ENCODE data around the gene BCAT1. TPM values are rescaled to one million over a fixed set of nuclear protein-coding genes. Genes with fewer than 3 reads are reported as not detected.

BCAT1 gene
- total and polyA plus RNA-seq, 2 donors from 2014 or later, result 1.3 to 15.5 TPM

GRCh38 chr12:24909667-24910066 lies 39.2 kb downstream of the BCAT1 start:
- H3K27ac ChIP-seq (ENCODE audit: low read depth in 2 of 2, low read length in 2 of 2), result no peak overlapping the region
- H3K4me1 ChIP-seq (ENCODE audit: control insufficient read depth in 2 of 3, insufficient read depth in 2 of 3, low read depth in 1 of 3, low read length in 3 of 3), result no peaks in the 10 kb centered on the region
- H3K9ac ChIP-seq (ENCODE audit: low read length in 3 of 3), result no peak overlapping the region
- H3K27me3 ChIP-seq (ENCODE audit: control insufficient read depth, insufficient read depth, low read length), result no peaks in the 10 kb centered on the region
- no peak overlapping the region for H3K4me3 ChIP-seq (ENCODE audit: low read length in 3 of 3)
- H3K36me3 ChIP-seq (ENCODE audit: control insufficient read depth in 2 of 3, insufficient read depth in 3 of 3, low read length in 3 of 3), result no peaks in the 10 kb centered on the region
- no peak for FAIRE-seq
- DNase-seq, result peak in 1 of 5 donors; percentile 21
- no peaks in the 10 kb centered on the region for H3K9me3 ChIP-seq (ENCODE audit: control insufficient read depth in 2 of 3, insufficient read depth in 1 of 3, low read length in 3 of 3)
- intact Hi-C loops (cut with DNase I), result no loop called here
- no peak for TF ChIP-seq CTCF (IDR thresholded peaks at IDR 0.05; ENCODE audit: borderline replicate concordance, extremely low read depth, insufficient read depth)

- no peaks in the 10 kb centered on the region for H3K9me3 ChIP-seq (ENCODE audit: control insufficient read depth in 2 of 3, insufficient read depth in 1 of 3, low read length in 3 of 3)
- no peaks in the 10 kb centered on the region for H3K4me1 ChIP-seq (ENCODE audit: control insufficient read depth in 2 of 3, insufficient read depth in 2 of 3, low read depth in 1 of 3, low read length in 3 of 3)
- no peak overlapping the region for H3K27ac ChIP-seq (ENCODE audit: low read depth in 2 of 2, low read length in 2 of 2)
- no peak for TF ChIP-seq CTCF (IDR thresholded peaks at IDR 0.05; ENCODE audit: borderline replicate concordance, extremely low read depth, insufficient read depth)
- peaks cover 2% of the 10 kb centered on the region for H3K27me3 ChIP-seq (ENCODE audit: control insufficient read depth, insufficient read depth, low read length)
- intact Hi-C loops (cut with DNase I), result no loop called here
- H3K9ac ChIP-seq (ENCODE audit: low read length in 3 of 3), result no peak overlapping the region
- no peak for DNase-seq
- FAIRE-seq, result no peak
- H3K4me3 ChIP-seq (ENCODE audit: low read length in 3 of 3), result no peak overlapping the region
- H3K36me3 ChIP-seq (ENCODE audit: control insufficient read depth in 2 of 3, insufficient read depth in 3 of 3, low read length in 3 of 3), result no peaks in the 10 kb centered on the region
Measured at GRCh38 chr12:24907464-24907863, 41.4 kb downstream of the BCAT1 start.

GRCh38 chr12:24906141-24906540 lies 42.8 kb downstream of the BCAT1 start:
- Histone ChIP-seq H3K27me3 (ENCODE audit: control insufficient read depth, insufficient read depth, low read length) (peaks cover 8% of the 10 kb centered on the region), H3K4me3 (ENCODE audit: low read length in 3 of 3) (no peak overlapping the region), H3K27ac (ENCODE audit: low read depth in 2 of 2, low read length in 2 of 2) (no peak overlapping the region), H3K9ac (ENCODE audit: low read length in 3 of 3) (no peak overlapping the region), H3K9me3 (ENCODE audit: control insufficient read depth in 2 of 3, insufficient read depth in 1 of 3, low read length in 3 of 3) (no peaks in the 10 kb centered on the region), H3K36me3 (ENCODE audit: control insufficient read depth in 2 of 3, insufficient read depth in 3 of 3, low read length in 3 of 3) (no peaks in the 10 kb centered on the region), H3K4me1 (ENCODE audit: control insufficient read depth in 2 of 3, insufficient read depth in 2 of 3, low read depth in 1 of 3, low read length in 3 of 3) (no peaks in the 10 kb centered on the region)
- intact Hi-C loops (cut with DNase I), result no loop called here
- no peak for DNase-seq
- FAIRE-seq, result no peak
- no peak for TF ChIP-seq CTCF (IDR thresholded peaks at IDR 0.05; ENCODE audit: borderline replicate concordance, extremely low read depth, insufficient read depth)

GRCh38 chr12:24905431-24905830 lies 43.5 kb downstream of the BCAT1 start:
- no peak for TF ChIP-seq CTCF (IDR thresholded peaks at IDR 0.05; ENCODE audit: borderline replicate concordance, extremely low read depth, insufficient read depth)
- Histone ChIP-seq H3K27ac (ENCODE audit: low read depth in 2 of 2, low read length in 2 of 2) (no peak overlapping the region), H3K27me3 (ENCODE audit: control insufficient read depth, insufficient read depth, low read length) (peaks cover 8% of the 10 kb centered on the region)

More at GRCh38 chr12:24905431-24905830, 43.5 kb downstream of the BCAT1 start:
- H3K9me3 ChIP-seq (ENCODE audit: control insufficient read depth in 2 of 3, insufficient read depth in 1 of 3, low read length in 3 of 3), result no peaks in the 10 kb centered on the region
- no peak overlapping the region for H3K4me3 ChIP-seq (ENCODE audit: low read length in 3 of 3)
- H3K9ac ChIP-seq (ENCODE audit: low read length in 3 of 3), result no peak overlapping the region
- intact Hi-C loops (cut with DNase I), result no loop called here
- DNase-seq (peak in 2 of 5 donors; percentile 26 to 52), FAIRE-seq (no peak)
- no peaks in the 10 kb centered on the region for H3K36me3 ChIP-seq (ENCODE audit: control insufficient read depth in 2 of 3, insufficient read depth in 3 of 3, low read length in 3 of 3)
- no peaks in the 10 kb centered on the region for H3K4me1 ChIP-seq (ENCODE audit: control insufficient read depth in 2 of 3, insufficient read depth in 2 of 3, low read depth in 1 of 3, low read length in 3 of 3)

Data from kidney (tissue), 14 donors.